H9 (cell line): ENCODE measurements around the gene TNFAIP2. TPM values are rescaled to one million over a fixed set of nuclear protein-coding genes. Genes with fewer than 3 reads are reported as not detected.

ENCODE experiments used
- DNase-seq: peaks from one replicate; pipeline ENCODE4 v3.0.0-alpha.2; 2017
- H2AFZ ChIP-seq: one replicate; pipeline ENCODE4 v1.6.1; 2013; ENCODE audit warnings: mild to moderate bottlenecking, low read length, control low read depth, moderate library complexity
- H2AK5ac ChIP-seq: 2 replicates; pipeline ENCODE4 v1.6.1; 2013; ENCODE audit warnings: low read length, control low read depth, mixed read lengths; ENCODE audit not compliant: insufficient read length
- H2BK120ac ChIP-seq: one replicate; pipeline ENCODE4 v1.6.1; 2013; ENCODE audit warnings: low read depth, mild to moderate bottlenecking, low read length, control low read depth, inconsistent platforms; ENCODE audit not compliant: poor library complexity, severe bottlenecking
- H2BK12ac ChIP-seq: 2 replicates; pipeline ENCODE4 v1.6.1; 2013; ENCODE audit warnings: low read length, control low read depth, mixed read lengths, low read depth; ENCODE audit not compliant: insufficient read length
- H2BK15ac ChIP-seq: 2 replicates; pipeline ENCODE4 v1.6.1; 2013; ENCODE audit warnings: low read depth, low read length, control low read depth
- H2BK20ac ChIP-seq: one replicate; pipeline ENCODE4 v1.6.1; 2013; ENCODE audit warnings: low read depth, mild to moderate bottlenecking, low read length, control low read depth, inconsistent platforms; ENCODE audit not compliant: poor library complexity, severe bottlenecking
- H2BK5ac ChIP-seq: 2 replicates; pipeline ENCODE4 v1.6.1; 2013; ENCODE audit warnings: low read length, control low read depth, mixed read lengths; ENCODE audit not compliant: insufficient read length
- H3K14ac ChIP-seq: 2 replicates; pipeline ENCODE4 v1.6.1; 2013; ENCODE audit warnings: low read length, control low read depth; ENCODE audit not compliant: insufficient read depth
- H3K18ac ChIP-seq: 2 replicates; pipeline ENCODE4 v1.6.1; 2013; ENCODE audit warnings: low read depth, mild to moderate bottlenecking, mixed read lengths, low read length, control low read depth; ENCODE audit not compliant: insufficient read length
- H3K23ac ChIP-seq: 2 replicates; pipeline ENCODE4 v1.6.1; 2013; ENCODE audit warnings: low read length, control low read depth, mixed read lengths, low read depth; ENCODE audit not compliant: insufficient read length
- H3K23me2 ChIP-seq: 2 replicates; pipeline ENCODE4 v1.6.1; 2013; ENCODE audit warnings: low read depth, mild to moderate bottlenecking, mixed read lengths, low read length, control low read depth; ENCODE audit not compliant: insufficient read length, poor library complexity, severe bottlenecking
- H3K27ac ChIP-seq: 2 replicates; pipeline ENCODE4 v1.5.1; 2013; ENCODE audit warnings: low read length, control low read depth, mixed read lengths, low read depth; ENCODE audit not compliant: insufficient read length
- H3K27me3 ChIP-seq: 2 replicates; pipeline ENCODE4 v1.6.1; 2013; ENCODE audit warnings: low read length, control low read depth, inconsistent platforms; ENCODE audit not compliant: insufficient read depth
- H3K4ac ChIP-seq: 2 replicates; pipeline ENCODE4 v1.6.1; 2013; ENCODE audit warnings: low read depth, mild to moderate bottlenecking, control low read depth, inconsistent platforms, low read length, moderate library complexity
- H3K4me1 ChIP-seq: 2 replicates; pipeline ENCODE4 v1.6.1; 2013; ENCODE audit warnings: low read length, control low read depth, inconsistent platforms; ENCODE audit not compliant: insufficient read depth
- H3K4me2 ChIP-seq: 2 replicates; pipeline ENCODE4 v1.6.1; 2013; ENCODE audit warnings: low read length, control low read depth, mixed read lengths; ENCODE audit not compliant: insufficient read length, insufficient read depth
- H3K56ac ChIP-seq: 2 replicates; pipeline ENCODE4 v1.6.1; 2013; ENCODE audit warnings: low read depth, mild to moderate bottlenecking, mixed read lengths, low read length, control low read depth; ENCODE audit not compliant: insufficient read length
- H3K79me1 ChIP-seq: 2 replicates; pipeline ENCODE4 v1.6.1; 2013; ENCODE audit warnings: low read depth, mild to moderate bottlenecking, moderate library complexity, low read length, control low read depth, inconsistent platforms; ENCODE audit not compliant: insufficient read depth, poor library complexity, severe bottlenecking
- H3K79me2 ChIP-seq: 2 replicates; pipeline ENCODE4 v1.6.1; 2013; ENCODE audit warnings: low read length, control low read depth, inconsistent platforms; ENCODE audit not compliant: insufficient read depth
- H3K9ac ChIP-seq: 2 replicates; pipeline ENCODE4 v1.6.1; 2013; ENCODE audit warnings: low read length, control low read depth, mixed read lengths; ENCODE audit not compliant: insufficient read length; ENCODE audit errors: extremely low read depth
- H3K9me3 ChIP-seq: one replicate; pipeline ENCODE4 v1.6.1; 2013; ENCODE audit warnings: low read depth, low read length, inconsistent platforms; ENCODE audit not compliant: control insufficient read depth
- H3T11ph ChIP-seq: one replicate; pipeline ENCODE4 v1.6.1; 2013; ENCODE audit warnings: mild to moderate bottlenecking, low read length, control low read depth, inconsistent platforms
- H4K20me1 ChIP-seq: one replicate; pipeline ENCODE4 v1.6.1; 2013; ENCODE audit not compliant: control insufficient read depth, insufficient read length, insufficient read depth
- H4K5ac ChIP-seq: 2 replicates; pipeline ENCODE4 v1.6.1; 2013; ENCODE audit warnings: low read depth, mild to moderate bottlenecking, mixed read lengths, low read length, control low read depth; ENCODE audit not compliant: insufficient read length
- H4K8ac ChIP-seq: replicated peaks from 2 replicates; pipeline ENCODE4 v1.6.1; 2013; ENCODE audit warnings: low read length, control low read depth, mixed read lengths, low read depth; ENCODE audit not compliant: insufficient read length
- H4K91ac ChIP-seq: 2 replicates; pipeline ENCODE4 v1.6.1; 2013; ENCODE audit warnings: low read depth, mild to moderate bottlenecking, moderate library complexity, mixed read lengths, low read length, control low read depth; ENCODE audit not compliant: insufficient read length
- H3K27ac Mint-ChIP-seq, 3 experiments: 2 replicates in 2 of 3; 3 replicates in 1 of 3; pipeline ENCODE4 v1.8.0; 2020 to 2021; ENCODE audit warnings: mixed read lengths in 3 of 3, mild to moderate bottlenecking in 1 of 3, moderate library complexity in 1 of 3
- H3K27me3 Mint-ChIP-seq: 2 replicates; pipeline ENCODE4 v1.8.0; 2021; ENCODE audit warnings: low read depth, mild to moderate bottlenecking, moderate library complexity, mixed read lengths
- H3K36me3 Mint-ChIP-seq, 3 experiments: 2 replicates in 2 of 3; 3 replicates in 1 of 3; pipeline ENCODE4 v1.8.0; 2020 to 2021; ENCODE audit warnings: low read depth in 3 of 3, mixed read lengths in 3 of 3; ENCODE audit not compliant: insufficient read depth in 1 of 3
- H3K4me1 Mint-ChIP-seq, 2 experiments: 2 replicates each; pipeline ENCODE4 v1.8.0; 2020; ENCODE audit warnings: mixed read lengths in 2 of 2
- H3K4me3 Mint-ChIP-seq, 2 experiments: 2 replicates in 1 of 2; 3 replicates in 1 of 2; pipeline ENCODE4 v1.8.0; 2020 to 2021; ENCODE audit warnings: mild to moderate bottlenecking in 2 of 2, mixed read lengths in 2 of 2, moderate library complexity in 1 of 2
- H3K9me3 Mint-ChIP-seq, 2 experiments: 2 replicates in 1 of 2; 3 replicates in 1 of 2; pipeline ENCODE4 v1.8.0; 2020; ENCODE audit warnings: mild to moderate bottlenecking in 2 of 2, mixed read lengths in 2 of 2, moderate library complexity in 1 of 2
- CTCF ChIP-seq: fragments of 200-600 bp; sonication (generic); conservative IDR thresholded peaks from 3 replicates; pipeline ENCODE4 v1.8.0; 2021; ENCODE audit warnings: antibody characterized with exemption, mild to moderate bottlenecking
- WGBS: extraction: QIAGEN DNeasy Blood & Tissue Kit; methylation state at CpG from one replicate; pipeline ENCODE4 v1.1.7; 2013; ENCODE audit warnings: missing lambda C conversion rate, low lambda C conversion rate, mixed read lengths; ENCODE audit not compliant: insufficient read length; ENCODE audit errors: extremely low coverage; 5-methylcytosine and 5-hydroxymethylcytosine counted together
- total RNA-seq: library from RNA; stranded (reverse); gene quantifications from 2 replicates; pipeline ENCODE4 v1.2.1, GENCODE V29; 2021

Gene TNFAIP2
- total RNA-seq, 1 experiment from 2014 or later, result 29.3 TPM

- H2BK15ac ChIP-seq, result no peak overlapping the region
- no peak overlapping the region for H3K4ac ChIP-seq
- Mint-ChIP-seq H3K4me1 (peaks cover 2 to 8% of the 10 kb centered on the region in 2 experiments; a peak in 2 of 4 replicates), H3K27me3 (no peaks in the 10 kb centered on the region; the same call in none of the 2 replicates), H3K27ac (no peak overlapping the region), H3K9me3 (no peaks in the 10 kb centered on the region), H3K4me3 (no peak overlapping the region), H3K36me3 (no peaks in the 10 kb centered on the region)
- H3K18ac ChIP-seq, result no peak overlapping the region
- H3K9ac ChIP-seq, result no peak overlapping the region
- H3T11ph ChIP-seq, result no peak overlapping the region
- no peak overlapping the region for H2AK5ac ChIP-seq
- H3K14ac ChIP-seq, result no peak overlapping the region
- no peak overlapping the region for H4K8ac ChIP-seq
- no peak for TF ChIP-seq CTCF
- H4K5ac ChIP-seq, result no peak overlapping the region
- H2BK20ac ChIP-seq, result no peak overlapping the region
- H3K79me1 ChIP-seq, result no peaks in the 10 kb centered on the region
- no peak overlapping the region for H4K91ac ChIP-seq
- H2BK12ac ChIP-seq, result no peak overlapping the region
- DNase-seq, result peak; percentile 10
- H3K27ac ChIP-seq, result no peak overlapping the region
- no CpG with 5 or more reads among the region's 10 CpGs for WGBS
- H3K56ac ChIP-seq, result no peak overlapping the region
- no peak overlapping the region for H3K23ac ChIP-seq
- no peak overlapping the region for H2BK5ac ChIP-seq
- no peaks in the 10 kb centered on the region for H3K9me3 ChIP-seq
- no peaks in the 10 kb centered on the region for H3K27me3 ChIP-seq
- no peaks in the 10 kb centered on the region for H3K4me1 ChIP-seq
- H3K79me2 ChIP-seq, result no peaks in the 10 kb centered on the region
- H4K20me1 ChIP-seq, result no peaks in the 10 kb centered on the region
- H2BK120ac ChIP-seq, result no peak overlapping the region
- H3K23me2 ChIP-seq, result no peaks in the 10 kb centered on the region
- no peak overlapping the region for H2AFZ ChIP-seq
- no peak overlapping the region for H3K4me2 ChIP-seq
Observed at GRCh38 chr14:103149351-103150237, 26.3 kb downstream of the TNFAIP2 start.
